Measurements from ENCODE around the gene SPACA4. TPM values are rescaled to one million over a fixed set of nuclear protein-coding genes. Genes with fewer than 3 reads are reported as not detected.

Gene SPACA4
- total RNA-seq, 1 experiment from 2014 or later = not detected

DNA sequence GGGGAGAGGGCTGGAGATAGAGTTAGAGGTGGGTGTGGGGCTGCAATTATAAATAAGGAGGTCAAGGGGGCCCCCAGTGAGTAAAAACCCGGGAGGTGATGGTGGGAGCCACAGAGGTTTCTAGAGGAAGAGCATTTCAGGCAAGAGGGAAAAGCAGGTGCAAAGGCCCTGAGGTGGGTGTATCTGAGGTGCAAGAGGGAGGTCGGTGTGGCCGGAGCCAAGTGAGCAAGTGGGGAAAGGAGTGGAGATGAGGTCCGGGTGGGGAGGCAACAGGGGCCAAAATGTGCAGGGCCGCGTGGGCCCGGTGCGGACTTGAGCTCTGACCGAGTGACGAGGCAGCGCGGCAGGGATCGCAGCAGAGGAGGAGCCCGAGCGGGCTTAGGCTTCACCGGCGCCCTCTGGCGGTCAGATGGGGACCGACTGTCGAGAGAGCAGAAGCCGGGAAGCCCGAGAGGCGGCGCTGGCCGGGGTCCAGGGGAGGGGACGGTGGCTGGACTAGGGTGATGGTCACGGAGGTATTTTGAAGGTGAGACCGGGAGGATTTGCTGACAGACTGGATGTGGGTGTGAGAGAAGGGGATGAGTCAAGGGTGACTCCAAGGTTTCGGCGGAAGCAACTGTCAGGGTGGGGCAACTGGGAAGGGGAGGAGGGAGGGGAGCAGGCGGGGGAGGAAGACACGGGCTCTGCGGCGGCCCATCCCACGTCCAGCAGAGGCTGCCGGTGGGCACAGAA is 17.7 kb upstream of the SPACA4 start:
- ATAC-seq = peak; percentile 93
- in situ Hi-C loops (cut with HindIII; ENCODE audit: low pct_unique_long_range_greater_than_20kb, low sequenced_read_pairs) = no loop called here
- H3K27ac ChIP-seq (ENCODE audit: low read length) = no peak overlapping the region

DNA sequence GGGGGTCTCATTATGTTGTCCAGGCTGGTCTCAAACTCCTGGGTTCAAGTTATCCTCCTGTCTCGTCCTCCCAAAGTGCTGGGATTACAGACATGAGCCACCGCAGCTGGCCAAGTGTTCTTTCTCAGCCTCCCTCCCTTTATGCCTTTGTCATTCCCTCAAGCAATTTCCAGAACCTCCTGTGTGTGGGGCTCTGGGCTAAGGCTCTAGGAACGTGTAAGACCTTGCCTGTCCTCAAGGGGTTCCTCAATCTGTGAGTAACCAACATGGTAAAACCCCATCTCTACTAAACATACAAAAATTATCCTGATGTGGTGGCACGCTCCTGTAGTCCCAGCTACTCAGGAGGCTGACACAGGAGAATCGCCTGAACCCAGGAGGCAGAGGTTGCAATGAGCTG is 15.5 kb upstream of the SPACA4 start:
- H3K4me3 ChIP-seq (ENCODE audit: low read depth in 2 of 2, low read length in 2 of 2) = no peak overlapping the region
- no peaks in the 10 kb centered on the region for H3K4me1 ChIP-seq (ENCODE audit: control insufficient read depth, insufficient read depth, low read length)
- no peaks in the 10 kb centered on the region for H3K27me3 ChIP-seq (ENCODE audit: control insufficient read depth, insufficient read depth, low read length)
- intact Hi-C loops (cut with micrococcal nuclease; ENCODE audit: unreplicated experiment) (no loop called here), in situ Hi-C loops (cut with HindIII; ENCODE audit: low pct_unique_long_range_greater_than_20kb, low sequenced_read_pairs) (no loop called here)
- no TSS peak for BruUV-seq (replicated peaks)
- H3K9me3 ChIP-seq (ENCODE audit: control insufficient read depth, insufficient read depth, low read depth, low read length) = no peaks in the 10 kb centered on the region
- no peak overlapping the region for H3K27ac ChIP-seq (ENCODE audit: low read length)
- DNase-seq (ENCODE audit: low read depth, low spot score) (no peak), ATAC-seq (no peak)
- CTCF ChIA-PET = interaction anchor here (0.6 to 1.0 kb wide), 2 partner anchors 85 to 95 kb away, joined by 3 to 6 read pairs; no protein-coding TSS in a partner anchor
- POLR2A ChIA-PET = no interaction called here
- no peaks in the 10 kb centered on the region for H3K36me3 ChIP-seq (ENCODE audit: control insufficient read depth, insufficient read depth, low read length)
- TF ChIP-seq, protein P1, sequence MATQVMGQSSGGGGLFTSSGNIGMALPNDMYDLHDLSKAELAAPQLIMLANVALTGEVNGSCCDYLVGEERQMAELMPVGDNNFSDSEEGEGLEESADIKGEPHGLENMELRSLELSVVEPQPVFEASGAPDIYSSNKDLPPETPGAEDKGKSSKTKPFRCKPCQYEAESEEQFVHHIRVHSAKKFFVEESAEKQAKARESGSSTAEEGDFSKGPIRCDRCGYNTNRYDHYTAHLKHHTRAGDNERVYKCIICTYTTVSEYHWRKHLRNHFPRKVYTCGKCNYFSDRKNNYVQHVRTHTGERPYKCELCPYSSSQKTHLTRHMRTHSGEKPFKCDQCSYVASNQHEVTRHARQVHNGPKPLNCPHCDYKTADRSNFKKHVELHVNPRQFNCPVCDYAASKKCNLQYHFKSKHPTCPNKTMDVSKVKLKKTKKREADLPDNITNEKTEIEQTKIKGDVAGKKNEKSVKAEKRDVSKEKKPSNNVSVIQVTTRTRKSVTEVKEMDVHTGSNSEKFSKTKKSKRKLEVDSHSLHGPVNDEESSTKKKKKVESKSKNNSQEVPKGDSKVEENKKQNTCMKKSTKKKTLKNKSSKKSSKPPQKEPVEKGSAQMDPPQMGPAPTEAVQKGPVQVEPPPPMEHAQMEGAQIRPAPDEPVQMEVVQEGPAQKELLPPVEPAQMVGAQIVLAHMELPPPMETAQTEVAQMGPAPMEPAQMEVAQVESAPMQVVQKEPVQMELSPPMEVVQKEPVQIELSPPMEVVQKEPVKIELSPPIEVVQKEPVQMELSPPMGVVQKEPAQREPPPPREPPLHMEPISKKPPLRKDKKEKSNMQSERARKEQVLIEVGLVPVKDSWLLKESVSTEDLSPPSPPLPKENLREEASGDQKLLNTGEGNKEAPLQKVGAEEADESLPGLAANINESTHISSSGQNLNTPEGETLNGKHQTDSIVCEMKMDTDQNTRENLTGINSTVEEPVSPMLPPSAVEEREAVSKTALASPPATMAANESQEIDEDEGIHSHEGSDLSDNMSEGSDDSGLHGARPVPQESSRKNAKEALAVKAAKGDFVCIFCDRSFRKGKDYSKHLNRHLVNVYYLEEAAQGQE (IDR thresholded peaks at IDR 0.05; ENCODE audit: insufficient read depth in 1 of 2, low read depth in 2 of 2, low read length in 1 of 2) = no peak
- TF ChIP-seq POLR2AphosphoS5 (IDR thresholded peaks at IDR 0.05; ENCODE audit: low read depth, low read length) = no peak
- TF ChIP-seq, protein P2, sequence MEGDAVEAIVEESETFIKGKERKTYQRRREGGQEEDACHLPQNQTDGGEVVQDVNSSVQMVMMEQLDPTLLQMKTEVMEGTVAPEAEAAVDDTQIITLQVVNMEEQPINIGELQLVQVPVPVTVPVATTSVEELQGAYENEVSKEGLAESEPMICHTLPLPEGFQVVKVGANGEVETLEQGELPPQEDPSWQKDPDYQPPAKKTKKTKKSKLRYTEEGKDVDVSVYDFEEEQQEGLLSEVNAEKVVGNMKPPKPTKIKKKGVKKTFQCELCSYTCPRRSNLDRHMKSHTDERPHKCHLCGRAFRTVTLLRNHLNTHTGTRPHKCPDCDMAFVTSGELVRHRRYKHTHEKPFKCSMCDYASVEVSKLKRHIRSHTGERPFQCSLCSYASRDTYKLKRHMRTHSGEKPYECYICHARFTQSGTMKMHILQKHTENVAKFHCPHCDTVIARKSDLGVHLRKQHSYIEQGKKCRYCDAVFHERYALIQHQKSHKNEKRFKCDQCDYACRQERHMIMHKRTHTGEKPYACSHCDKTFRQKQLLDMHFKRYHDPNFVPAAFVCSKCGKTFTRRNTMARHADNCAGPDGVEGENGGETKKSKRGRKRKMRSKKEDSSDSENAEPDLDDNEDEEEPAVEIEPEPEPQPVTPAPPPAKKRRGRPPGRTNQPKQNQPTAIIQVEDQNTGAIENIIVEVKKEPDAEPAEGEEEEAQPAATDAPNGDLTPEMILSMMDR (IDR thresholded peaks at IDR 0.05) = no peak
- no peak for TF ChIP-seq SIN3A (IDR thresholded peaks at IDR 0.05; ENCODE audit: borderline replicate concordance, insufficient read depth, low read depth, low read length)
- no peak for TF ChIP-seq TCF7L2 (IDR thresholded peaks at IDR 0.05; ENCODE audit: low read depth, low read length)

More for the DNA sequence above, 17.7 kb upstream of the SPACA4 start:
- Histone ChIP-seq H3K4me3 (ENCODE audit: low read depth in 2 of 2, low read length in 2 of 2) (peak overlapping the region; percentile 39 to 60), H3K9me3 (ENCODE audit: control insufficient read depth, insufficient read depth, low read depth, low read length) (no peaks in the 10 kb centered on the region), H3K27me3 (ENCODE audit: control insufficient read depth, insufficient read depth, low read length) (no peaks in the 10 kb centered on the region), H3K36me3 (ENCODE audit: control insufficient read depth, insufficient read depth, low read length) (no peaks in the 10 kb centered on the region), H3K4me1 (ENCODE audit: control insufficient read depth, insufficient read depth, low read length) (0 out of 2 replicates have a peak, but pooled peaks cover 4% of the 10 kb centered on the region)
- CTCF ChIA-PET = interaction anchor here (0.6 to 1.0 kb wide), 4 partner anchors 22 to 335 kb away, joined by 3 to 4 read pairs (median 3); no protein-coding TSS in a partner anchor
- no peak for TF ChIP-seq SIN3A (IDR thresholded peaks at IDR 0.05; ENCODE audit: borderline replicate concordance, insufficient read depth, low read depth, low read length)
- TF ChIP-seq, protein P2 (IDR thresholded peaks at IDR 0.05) = peak; percentile 94
- POLR2A ChIA-PET = no interaction called here
- intact Hi-C loops (cut with micrococcal nuclease; ENCODE audit: unreplicated experiment) = no loop called here
- BruUV-seq (replicated peaks) = no TSS peak
- peak; percentile 47 for DNase-seq (ENCODE audit: low read depth, low spot score)
